Right hindlimb (tissue), 1 donor: ENCODE results near the gene SLN.
"Not testable (repeated sequence)": the region's sequence is repeated elsewhere in the genome, so short reads cannot be mapped to it uniquely, and the experiment has no call there.

ENCODE experiments used
- DNase-seq: peaks from one replicate; pipeline ENCODE4 v3.0.0-alpha.2; 2018

The SLN gene

GRCh38 chr11:107711861-107712755 lies at the start of gene SLN:
SLN (minus strand) TSS chr11:107712056.
- DNase-seq = no peak

DNA sequence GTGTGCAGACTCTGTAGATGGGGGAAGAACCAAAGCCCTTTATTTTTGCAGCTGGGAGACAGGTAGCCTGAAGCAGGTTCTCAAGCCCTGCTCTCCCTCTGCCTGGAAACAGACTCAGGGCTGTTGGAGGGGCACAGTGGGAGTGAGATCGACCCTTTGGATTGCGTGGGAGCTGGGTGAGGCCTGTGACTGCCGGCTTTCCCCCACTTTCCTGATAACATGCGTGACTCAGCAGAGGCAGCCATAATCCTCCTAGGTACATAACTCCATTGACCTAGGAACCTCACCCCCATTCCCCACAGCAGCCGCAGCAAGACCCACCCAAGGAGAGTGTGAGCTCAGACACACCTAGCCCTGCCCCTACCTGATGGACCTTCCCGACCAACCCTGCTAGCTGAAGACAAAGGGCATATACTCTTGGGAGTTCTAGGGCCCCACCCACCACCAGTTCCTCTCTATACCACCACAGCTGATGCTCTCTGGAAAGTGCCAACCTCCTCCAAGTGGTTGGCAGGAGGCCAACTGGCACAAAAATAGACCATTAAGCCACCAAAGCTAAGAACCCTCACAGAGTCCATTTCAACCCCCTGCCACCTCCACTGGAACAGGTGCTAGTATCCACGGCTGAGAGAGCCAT lies 47.0 kb upstream of the SLN start:
- DNase-seq = not testable (repeated sequence)

DNA sequence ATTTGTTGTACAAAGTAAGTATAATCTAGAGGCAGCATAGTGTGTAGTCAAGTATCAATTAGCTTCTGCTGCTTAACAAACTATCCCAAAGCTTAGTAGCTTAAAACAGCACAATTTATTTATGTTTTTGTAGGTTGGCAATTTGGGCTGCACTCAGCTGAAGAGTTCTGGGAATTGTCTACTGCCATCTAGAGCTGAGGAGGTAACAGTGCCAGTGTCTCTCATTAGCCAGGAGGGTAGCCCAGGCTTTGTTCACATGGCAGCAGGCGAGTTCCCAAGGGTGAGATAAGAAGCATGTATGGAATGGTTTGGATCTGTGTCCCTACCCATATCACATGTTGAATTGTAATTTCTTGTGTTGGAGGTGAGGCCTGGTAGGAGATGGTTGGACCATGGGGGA lies 45.8 kb upstream of the SLN start:
- no peak for DNase-seq

DNA sequence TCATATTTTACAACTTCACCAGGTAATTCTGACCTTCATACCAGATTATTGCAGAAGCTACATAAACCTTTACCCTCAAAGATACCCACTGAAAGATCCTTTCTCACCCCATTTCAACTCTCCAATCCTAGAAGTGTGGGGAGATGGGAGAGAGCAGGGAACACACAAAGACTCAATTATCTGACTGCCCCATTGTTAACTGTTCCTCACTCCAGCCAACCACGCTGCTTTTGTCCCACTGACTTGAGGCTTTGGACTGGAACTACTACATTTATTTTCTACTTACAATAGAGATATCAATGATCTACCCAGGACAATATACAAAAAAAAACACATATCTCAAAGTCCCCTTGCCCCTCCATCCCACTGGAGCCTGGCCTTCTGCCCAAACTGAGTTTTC lies 44.7 kb upstream of the SLN start:
- no peak for DNase-seq

DNA sequence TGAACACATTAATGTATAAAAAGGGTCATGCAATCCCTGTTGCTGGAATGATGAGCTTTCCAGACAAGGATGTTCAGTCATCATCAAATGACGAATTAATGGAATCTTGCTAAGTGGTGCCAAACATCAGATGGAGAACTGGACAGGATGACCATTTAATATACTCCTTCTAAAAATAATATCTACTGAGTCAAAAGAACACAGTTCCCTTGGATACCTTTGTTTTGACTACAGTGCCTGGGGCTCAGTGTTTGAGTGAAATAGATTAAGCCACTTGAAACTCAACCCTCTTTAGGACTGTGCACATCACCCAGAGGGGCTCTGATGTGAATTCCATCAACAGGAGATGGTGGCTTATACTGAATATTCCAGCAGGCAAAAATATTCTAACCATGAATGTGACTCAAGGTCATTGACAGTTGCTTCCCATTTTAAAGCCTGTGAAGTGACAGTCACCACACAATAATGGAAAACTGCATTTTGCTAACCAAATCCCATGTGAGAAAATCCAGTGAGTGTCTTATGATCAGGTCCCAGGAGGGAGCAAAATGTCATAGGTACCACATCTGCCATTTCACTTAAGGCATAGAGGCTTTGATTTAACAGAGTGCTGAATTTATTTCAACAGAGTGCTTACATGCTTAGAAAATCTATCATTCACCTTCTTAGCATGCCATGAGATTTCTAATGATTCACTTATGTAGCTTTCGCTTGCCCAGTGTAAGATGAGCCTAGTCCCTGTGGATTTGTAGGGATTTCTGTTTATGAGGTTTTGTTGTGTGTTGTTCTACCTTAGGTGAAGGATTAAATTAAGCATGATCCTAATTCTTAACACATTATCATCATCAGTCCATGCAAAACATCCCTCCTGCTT lies 41.3 kb upstream of the SLN start:
- DNase-seq = peak; percentile 46

DNA sequence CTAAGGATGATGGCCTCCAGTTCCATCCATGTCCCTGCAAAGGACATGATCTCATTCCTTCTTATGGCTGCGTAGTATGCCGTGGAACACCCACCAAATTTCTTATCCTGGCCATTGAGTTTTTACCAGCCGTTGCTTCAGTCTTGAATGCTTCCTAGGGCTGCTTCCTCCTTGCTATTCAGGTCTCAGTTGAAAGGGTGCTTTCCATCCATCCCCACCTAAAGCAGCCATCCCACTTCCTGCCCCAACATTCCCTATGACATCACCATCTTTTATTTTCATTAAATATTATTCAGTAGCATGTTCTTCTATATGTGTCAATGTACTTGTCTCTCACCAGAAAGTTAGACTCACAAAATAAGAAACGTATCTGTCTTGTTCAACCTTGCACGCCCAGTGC lies 40.7 kb upstream of the SLN start:
- DNase-seq = no peak

DNA sequence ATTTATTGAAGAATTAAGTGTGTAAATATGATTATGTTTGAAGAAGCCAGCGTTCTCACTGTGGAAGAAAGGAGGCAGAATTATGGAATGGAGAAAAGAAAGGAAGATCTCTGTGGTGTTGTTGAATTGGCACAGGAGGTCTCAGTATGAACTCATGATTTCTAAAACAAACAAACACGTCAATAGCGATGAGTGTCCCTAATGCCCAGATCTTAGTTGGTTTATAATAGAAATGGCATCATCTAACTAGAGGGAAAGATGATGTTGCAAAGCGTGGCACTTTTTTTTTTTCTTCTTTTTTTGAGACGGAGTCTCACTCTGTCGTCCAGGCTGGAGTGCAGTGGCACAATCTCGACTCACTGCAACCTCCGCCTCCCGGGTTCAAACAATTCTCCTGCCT lies 39.2 kb upstream of the SLN start:
- no peak for DNase-seq

DNA sequence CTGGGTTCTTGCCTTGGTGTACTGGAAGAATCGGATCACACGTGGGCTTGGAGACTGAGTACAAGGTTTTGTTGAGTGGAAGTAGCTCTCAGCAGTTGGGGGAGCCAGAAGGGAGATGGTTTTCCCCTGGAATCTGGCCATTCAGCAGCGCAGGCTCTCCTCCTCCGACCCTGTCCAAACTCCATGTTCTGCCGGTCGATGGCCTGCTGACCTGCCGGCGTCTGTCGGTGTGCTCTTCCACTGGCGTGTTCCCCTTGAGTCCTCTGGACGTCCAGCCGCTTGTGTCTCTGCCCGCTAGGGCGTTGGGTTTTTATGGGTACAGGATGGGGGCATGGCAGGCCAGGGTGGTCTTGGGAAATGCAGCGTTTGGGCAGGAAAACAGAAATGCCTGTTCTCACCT lies 38.5 kb upstream of the SLN start:
- DNase-seq = no peak

GRCh38 chr11:107747622-107748021 lies 35.8 kb upstream of the SLN start:
- DNase-seq = no peak

DNA sequence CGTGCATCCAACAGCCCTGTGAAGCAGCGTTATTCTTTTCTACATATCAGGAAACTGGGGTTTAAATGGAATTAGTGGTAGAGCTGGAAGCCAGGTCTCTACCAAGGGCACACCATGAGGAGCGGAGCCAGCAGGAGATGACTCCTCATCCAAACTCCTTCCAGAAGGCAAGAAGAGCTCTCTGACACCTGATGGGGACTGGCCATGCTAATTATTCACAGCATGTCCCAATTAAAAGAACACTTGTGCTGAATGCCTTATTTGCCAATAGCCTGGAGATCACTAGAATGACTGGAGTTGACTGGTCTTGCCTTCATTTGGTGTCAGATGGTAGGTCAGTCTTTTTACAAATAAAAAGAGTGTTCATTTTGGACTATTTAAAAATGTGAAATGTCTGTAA lies 32.9 kb upstream of the SLN start:
- no peak for DNase-seq

DNA sequence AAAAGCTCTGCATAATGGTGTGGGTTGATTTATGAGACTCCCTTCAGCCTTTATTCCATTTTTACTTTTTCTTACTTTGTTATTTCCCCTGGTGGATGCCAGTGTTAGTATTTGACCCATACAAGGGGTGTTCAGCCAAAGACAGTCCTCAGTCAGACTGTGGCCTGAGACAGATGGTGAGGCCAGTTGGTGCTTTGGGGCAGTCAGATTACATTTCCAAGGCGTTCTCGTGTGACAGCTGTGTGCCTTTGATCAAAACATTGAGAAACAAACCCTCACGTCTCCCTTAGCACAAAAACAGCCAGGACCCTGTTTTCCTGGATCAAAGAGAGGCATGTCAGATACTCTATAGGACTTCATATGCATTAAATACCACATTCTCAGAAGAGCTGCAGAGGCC lies 31.3 kb upstream of the SLN start:
- no peak for DNase-seq

GRCh38 chr11:107741044-107741823 lies 29.4 kb upstream of the SLN start:
- DNase-seq = no peak

- DNase-seq = no peak
These were observed 28.4 kb upstream of the SLN start for GRCh38 chr11:107740271-107740670.

DNA sequence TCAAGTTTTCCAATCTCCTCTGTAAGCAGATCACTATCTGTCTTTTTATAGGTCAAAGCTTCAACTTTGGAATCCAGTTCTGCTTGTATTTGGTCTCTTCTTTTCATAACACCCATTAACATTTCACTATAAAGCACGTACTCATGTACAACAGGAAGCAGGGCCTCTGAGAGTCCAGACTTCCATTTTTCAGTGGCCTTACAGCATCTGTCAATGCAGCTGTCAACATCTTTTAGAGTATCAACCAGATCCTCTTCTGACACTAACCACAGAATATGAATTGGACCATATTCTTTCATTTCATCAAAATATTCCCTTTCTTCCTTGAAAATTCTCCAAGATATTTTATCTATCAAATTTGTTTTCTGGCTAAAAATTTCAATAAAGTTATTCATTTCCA lies 24.7 kb upstream of the SLN start:
- no peak for DNase-seq

GRCh38 chr11:107733518-107733917 lies 21.7 kb upstream of the SLN start:
- DNase-seq = no peak

GRCh38 chr11:107732689-107733051 lies 20.8 kb upstream of the SLN start:
- no peak for DNase-seq

- DNase-seq = no peak
These were observed 20.3 kb upstream of the SLN start for GRCh38 chr11:107731941-107732688.

GRCh38 chr11:107722662-107723061 lies 10.8 kb upstream of the SLN start:
- DNase-seq = no peak

DNA sequence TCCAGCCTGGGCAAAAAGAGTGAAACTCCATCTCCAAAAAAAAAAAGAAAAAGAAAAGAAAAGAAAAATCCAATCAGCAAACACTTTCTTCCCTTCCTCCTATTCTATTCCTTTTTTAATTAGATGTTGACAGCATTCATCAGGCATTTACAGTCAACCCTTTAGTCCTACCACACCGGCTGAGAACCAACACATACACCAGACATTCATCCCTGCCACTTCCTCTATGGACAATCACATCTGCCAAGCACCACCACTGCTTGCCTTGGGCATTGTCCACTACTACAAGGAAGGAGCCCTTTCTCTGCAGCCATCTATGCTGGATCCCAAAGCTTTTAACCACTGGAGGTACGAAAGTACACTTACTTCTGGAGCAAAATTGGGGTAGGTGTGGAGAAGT lies 9.4 kb upstream of the SLN start:
- DNase-seq = no peak

DNA sequence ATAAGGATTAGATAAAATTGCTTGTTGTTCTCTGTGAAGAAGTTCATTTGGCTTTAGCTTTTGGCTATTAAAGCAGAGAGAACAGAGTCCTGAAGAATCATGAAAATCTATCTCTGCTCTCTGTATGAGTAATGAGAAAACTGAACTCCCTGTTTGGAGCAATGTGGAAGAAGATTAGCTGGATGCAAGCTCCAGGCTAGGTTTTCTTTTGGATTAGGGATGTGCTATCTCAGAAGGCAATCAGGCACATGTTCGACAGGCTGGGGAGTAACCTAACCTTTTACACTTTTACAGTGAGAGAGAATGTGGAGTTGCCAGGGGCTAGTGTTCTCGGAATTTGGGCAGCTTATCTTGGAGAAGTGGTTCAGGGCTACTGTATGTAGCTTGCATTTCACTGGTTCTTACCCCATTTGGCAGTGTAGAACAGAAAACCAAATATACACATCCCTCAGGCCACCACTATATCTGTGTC lies 8.5 kb upstream of the SLN start:
- DNase-seq = no peak

- no peak for DNase-seq
These were observed 7.9 kb upstream of the SLN start for GRCh38 chr11:107719557-107720302.
